Measurements from ENCODE around the gene NAV1.
A peak's percentile ranks its signal among the peaks of the same experiment; 100 is the strongest.
"Not testable (repeated sequence)": the region's sequence is repeated elsewhere in the genome, so short reads cannot be mapped to it uniquely, and the experiment has no call there.

Gene NAV1

GRCh38 chr1:201518071-201518470 lies 20.9 kb upstream of the NAV1 start:
- no peak for DNase-seq

GRCh38 chr1:201520046-201520575 lies 18.8 kb upstream of the NAV1 start:
- not testable (repeated sequence) for DNase-seq

- no peak for DNase-seq
Measured at GRCh38 chr1:201525193-201525778, 13.6 kb upstream of the NAV1 start.

GRCh38 chr1:201527879-201528278 lies 11.0 kb upstream of the NAV1 start:
- DNase-seq: no peak

GRCh38 chr1:201528631-201529252 lies 10.2 kb upstream of the NAV1 start:
- DNase-seq: no peak

- DNase-seq: peak in 54 of 58 donors; percentile 31 to 88 (median 73)
Measured at GRCh38 chr1:201530741-201531531, 8.0 kb upstream of the NAV1 start.

- DNase-seq: peak in 3 of 58 donors; percentile 14 to 27 (median 14)
Measured at GRCh38 chr1:201531551-201532425, 7.1 kb upstream of the NAV1 start.

- DNase-seq: no peak
Measured at GRCh38 chr1:201533836-201534235, 5.1 kb upstream of the NAV1 start.

- DNase-seq: peak in 3 of 58 donors; percentile 20 to 37 (median 24)
Measured at GRCh38 chr1:201535046-201535918, 3.6 kb upstream of the NAV1 start.

- DNase-seq: no peak
Measured at GRCh38 chr1:201535919-201536245, 3.0 kb upstream of the NAV1 start.

GRCh38 chr1:201536558-201536957 lies 2.4 kb upstream of the NAV1 start:
- peak in 1 of 58 donors; percentile 24 for DNase-seq

- DNase-seq: no peak
Measured at GRCh38 chr1:201537028-201537427, 1.9 kb upstream of the NAV1 start.

GRCh38 chr1:201537467-201537866 lies 1.5 kb upstream of the NAV1 start:
- no peak for DNase-seq

GRCh38 chr1:201537891-201538611 lies 876 bp upstream of the NAV1 start:
- DNase-seq: no peak

GRCh38 chr1:201539561-201540431 lies 869 bp downstream of the NAV1 start:
- peak in 54 of 58 donors; percentile 45 to 87 (median 70) for DNase-seq

- no peak for DNase-seq
Measured at GRCh38 chr1:201540846-201541735, 2.2 kb downstream of the NAV1 start.

- no peak for DNase-seq
Measured at GRCh38 chr1:201542309-201543035, 3.5 kb downstream of the NAV1 start.
